Myocyte (in vitro differentiated cells): ENCODE data around the gene FURIN. TPM values are rescaled to one million over a fixed set of nuclear protein-coding genes. Genes with fewer than 3 reads are reported as not detected.
"Not testable (repeated sequence)": the region's sequence is repeated elsewhere in the genome, so short reads cannot be mapped to it uniquely, and the experiment has no call there.

Experiments used
- DNase-seq: peaks from one replicate; pipeline ENCODE4 v3.0.0-alpha.2; 2012; ENCODE audit warnings: low read depth
- total RNA-seq: library from RNA; depleted of rRNA; stranded (reverse); fragments of >200 nt; gene quantifications from 2 replicates; pipeline ENCODE4 v1.2.3, GENCODE V29; 2014

Gene FURIN
- total RNA-seq, 1 donor from 2014 or later = 38.5 TPM

DNA sequence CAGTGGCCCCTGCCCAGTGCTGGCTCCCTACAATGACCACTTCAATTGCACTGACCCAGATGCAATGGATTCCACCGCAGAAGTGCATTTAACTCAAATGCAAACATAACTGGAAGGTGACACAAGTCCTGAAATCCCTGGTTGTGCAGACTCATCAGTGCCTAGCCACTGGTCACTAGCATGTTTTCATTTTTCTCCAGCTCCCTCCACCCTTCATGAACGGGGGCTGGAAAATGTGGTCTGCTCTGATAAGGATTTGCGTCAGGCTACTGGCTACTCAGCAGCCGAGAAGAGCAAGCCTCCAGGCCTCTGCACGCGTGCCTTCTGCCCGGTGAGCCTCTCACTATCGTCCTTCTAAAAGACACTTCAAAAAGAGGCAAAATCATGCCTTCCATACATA lies 27.4 kb upstream of the FURIN start:
- DNase-seq = no peak

DNA sequence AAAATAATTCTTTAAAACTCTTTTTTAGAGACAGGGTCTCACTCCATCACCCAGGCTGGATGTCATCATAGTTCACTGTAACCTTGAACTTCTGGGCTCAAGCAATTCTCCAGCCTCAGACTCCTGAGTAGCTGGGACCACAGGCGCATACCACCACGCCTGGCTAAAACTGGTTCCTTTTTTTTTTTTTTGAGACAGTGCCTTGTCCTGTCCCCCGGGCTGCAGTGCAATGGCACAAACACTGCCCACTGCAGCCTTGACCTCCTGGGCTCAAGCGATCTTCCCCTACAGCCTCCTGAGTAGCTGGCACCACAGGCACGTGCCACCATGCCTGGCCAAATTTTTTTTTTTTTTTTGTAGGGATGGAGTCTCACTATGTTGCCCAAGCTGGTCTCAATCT lies 23.7 kb upstream of the FURIN start:
- DNase-seq = no peak

DNA sequence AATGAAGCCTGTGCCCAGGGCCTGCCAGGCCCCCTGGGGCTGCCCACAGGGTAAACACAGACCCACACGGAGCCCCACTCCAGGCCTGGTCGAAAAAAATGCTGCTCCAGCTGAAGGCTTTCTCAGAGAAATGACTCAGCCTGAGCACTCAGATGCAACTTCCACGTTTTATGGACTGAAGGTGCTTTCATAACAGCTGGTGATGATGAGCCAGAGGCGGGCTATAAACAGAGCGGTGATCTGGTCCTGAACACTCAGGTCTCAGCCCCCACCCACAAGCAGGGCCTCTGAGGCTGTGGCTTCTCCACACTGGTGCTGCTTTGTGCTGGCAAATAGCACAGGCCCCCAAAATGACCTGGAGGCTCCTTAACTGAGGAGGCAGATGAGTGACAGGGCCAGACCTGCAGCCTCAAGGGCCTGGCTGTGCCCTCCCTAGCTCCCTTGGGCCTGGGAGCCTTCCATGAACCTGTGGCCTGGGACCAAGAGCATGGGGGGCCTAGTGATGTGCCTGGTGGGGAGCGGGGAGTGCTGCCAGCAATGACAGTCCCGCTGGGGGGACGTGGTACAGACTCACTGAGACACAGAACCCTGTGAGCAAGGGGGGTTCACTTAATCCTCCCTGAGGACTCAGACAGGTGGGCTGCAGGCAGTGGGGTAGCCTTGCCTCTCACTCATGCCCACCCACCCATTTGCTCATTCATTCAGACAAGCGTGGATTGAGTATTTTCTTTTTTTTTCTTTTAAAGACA lies 23.0 kb upstream of the FURIN start:
- DNase-seq = peak; percentile 89

DNA sequence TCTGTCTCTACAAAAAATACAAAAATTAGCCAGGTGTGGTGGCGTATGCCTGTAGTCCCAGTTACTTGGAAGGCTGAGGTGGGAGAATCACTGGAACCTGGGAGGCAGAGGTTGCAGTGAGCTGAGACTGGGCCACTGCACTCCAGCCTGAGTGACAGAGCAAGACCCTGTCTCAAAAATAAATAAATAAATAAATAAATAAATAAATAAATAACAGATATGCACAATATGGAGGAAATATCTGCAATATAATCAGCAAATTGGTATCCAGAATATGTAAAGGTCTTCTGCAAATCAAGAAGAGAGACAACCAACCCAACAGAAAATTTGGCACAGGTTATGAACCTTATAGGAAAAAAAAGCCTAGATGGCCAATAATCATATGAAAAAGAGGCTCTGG lies 19.0 kb upstream of the FURIN start:
- not testable (repeated sequence) for DNase-seq

DNA sequence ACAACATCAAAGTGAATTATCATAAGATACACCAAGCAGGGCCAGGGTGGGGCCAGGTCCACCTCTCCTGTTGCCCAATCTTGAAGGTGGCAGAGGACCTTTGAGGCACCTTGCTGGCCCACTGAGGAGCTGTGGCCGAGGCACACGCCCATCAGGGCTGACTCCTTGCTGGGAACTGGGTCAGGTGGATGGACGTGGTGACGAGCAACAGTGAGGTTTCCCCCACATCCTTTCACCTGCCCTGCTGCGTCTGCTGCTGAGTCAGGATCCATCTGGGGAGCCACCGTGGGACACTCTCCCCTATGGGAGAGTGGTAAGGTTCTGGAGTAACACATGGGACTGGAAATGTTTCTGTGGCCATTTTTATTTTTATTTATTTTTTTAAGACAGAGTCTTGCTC lies 17.3 kb upstream of the FURIN start:
- no peak for DNase-seq

DNA sequence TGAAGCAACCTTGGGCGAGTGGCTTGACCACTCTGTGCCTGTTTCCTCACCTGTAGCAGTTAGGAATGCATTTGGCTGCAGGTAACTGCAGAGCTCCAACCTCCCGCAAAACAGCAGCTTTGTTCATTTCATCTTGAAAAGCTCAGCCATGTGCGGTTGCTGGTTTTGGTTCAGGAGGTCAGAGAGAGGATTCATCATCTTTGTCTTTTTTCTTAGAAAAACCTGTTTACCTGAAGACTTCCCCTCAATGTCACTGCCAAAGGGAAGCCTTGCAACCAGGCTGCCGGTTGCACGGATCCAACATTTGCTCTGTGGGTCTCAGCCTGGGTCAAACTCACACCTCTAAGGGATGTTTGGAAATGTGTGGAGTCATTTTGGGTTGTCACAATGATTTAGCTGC lies 16.4 kb upstream of the FURIN start:
- no peak for DNase-seq

DNA sequence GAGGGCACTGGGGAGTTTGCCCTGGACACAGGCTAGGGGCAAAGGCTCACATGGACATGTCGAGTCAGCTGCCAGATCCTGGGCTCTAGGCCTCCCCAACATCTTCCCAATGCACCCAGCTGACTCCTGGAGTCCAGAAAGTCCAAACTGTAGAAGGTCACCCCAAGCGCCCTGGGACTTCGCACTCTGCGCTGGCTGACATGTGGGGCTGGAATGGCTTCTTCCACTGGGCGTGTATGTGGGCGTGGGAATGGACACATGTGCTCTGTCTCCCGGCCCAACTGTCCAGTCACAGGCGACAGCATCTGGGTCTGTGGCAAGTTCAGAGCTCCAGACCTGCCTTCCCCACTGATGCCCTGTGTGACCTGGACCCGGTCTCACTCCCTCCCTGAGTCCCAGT lies 13.2 kb upstream of the FURIN start:
- peak; percentile 26 for DNase-seq

DNA sequence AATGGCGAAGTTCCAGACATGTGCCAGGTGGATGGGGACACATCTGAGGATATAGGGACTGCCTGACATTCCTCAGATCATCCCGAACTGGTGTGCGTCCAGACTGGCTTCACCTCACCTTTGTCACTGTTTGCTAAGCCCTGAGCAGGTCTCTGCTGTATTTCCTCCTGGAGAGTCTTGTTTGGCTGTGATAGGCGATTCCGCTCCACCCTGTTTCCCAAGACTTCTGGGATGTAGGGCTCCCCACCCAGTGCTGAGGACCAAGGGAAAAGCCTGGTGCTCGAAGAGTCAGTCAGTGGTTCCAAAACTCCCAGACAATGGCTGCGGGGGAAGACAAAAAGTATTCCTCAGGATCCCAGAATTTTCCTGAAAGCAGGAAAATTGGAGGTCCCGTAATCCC lies 11.1 kb upstream of the FURIN start:
- DNase-seq = no peak

DNA sequence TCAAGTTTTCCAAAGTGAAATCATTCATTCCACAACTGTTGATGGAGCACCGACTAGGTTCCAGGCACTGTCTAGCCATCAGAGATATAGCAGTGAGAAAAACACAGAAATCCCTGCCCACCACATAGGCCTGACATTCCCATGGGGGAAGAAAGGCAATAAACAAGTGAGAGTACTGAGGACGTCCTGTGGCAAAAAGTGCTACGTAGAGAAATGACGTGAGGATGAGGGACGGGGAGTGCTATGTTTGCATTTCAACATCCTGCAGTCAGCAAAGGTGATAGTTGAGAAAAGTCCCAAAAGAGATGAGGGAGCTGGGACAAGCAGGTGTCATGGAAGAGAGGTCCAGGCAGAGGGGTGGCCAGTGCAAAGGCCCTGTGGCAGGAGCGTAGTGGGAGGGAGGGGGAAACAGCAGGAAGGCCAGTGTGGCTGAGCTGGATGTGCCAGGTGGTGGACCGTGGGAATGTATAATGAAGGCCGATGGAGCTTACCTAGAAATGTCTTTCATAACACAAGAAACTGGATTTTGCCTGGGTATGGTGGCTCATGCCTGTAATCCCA lies 10.4 kb upstream of the FURIN start:
- no peak for DNase-seq

DNA sequence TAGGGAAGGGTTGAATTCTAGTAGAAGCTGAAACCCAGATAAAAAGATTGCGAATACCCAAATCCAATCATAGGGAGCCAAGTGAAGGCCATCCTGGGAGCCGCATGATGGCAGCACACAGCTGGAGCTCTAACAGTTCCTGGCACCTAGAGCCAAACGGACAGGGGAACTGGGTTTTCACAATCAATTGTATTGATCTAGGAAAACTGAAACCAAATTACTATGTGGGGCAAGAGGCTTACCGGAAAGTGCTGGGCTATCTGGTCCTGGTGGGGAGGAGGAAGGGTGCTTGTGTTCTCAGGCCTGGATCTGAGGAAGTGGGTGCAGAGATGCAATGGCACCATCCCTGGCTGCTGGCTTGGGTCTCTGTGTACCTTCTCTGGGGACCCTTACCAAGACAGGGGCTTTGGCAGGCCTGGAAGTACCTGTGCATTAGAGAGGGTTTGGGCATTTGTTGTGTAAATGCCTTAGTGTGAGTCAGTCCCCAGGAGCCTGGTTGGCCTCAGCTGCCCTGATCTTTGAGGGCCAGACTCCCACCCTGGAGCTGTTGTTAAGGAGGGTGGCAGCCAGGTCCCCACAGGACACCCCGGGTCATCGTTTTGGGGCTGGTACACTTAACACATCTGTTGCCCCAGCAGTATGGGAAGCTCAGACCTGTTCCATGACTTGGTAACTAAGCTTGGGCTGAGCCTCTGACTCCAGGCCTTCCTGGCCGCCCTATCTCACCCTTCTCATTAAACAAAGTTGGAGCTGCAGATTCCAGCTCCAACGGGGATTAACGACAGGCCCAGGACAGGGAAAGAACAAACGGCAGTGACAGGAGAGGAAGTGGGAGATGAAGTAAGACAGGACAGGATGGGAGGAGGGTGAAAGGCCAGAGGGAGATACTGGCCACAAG lies 8.9 kb upstream of the FURIN start:
- DNase-seq = no peak

DNA sequence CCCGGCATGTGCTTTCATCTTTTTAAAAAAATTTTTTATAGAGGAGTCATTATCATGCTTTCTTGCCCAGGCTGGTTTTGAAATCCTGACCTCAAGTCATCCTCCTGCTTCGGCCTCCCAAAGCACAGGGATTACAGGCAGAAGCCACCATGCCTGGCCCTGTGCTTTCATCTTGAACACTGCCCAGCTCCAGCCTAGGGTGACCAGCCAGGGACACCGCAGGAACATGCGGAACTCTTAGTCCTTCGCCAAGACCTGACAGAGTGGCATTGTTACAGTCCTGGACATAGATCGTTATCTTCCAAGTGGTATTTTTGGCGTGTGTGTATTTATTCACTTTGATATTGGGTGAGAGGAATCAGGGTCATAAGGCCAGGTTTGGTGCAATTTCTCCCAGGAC lies 7.9 kb upstream of the FURIN start:
- no peak for DNase-seq

DNA sequence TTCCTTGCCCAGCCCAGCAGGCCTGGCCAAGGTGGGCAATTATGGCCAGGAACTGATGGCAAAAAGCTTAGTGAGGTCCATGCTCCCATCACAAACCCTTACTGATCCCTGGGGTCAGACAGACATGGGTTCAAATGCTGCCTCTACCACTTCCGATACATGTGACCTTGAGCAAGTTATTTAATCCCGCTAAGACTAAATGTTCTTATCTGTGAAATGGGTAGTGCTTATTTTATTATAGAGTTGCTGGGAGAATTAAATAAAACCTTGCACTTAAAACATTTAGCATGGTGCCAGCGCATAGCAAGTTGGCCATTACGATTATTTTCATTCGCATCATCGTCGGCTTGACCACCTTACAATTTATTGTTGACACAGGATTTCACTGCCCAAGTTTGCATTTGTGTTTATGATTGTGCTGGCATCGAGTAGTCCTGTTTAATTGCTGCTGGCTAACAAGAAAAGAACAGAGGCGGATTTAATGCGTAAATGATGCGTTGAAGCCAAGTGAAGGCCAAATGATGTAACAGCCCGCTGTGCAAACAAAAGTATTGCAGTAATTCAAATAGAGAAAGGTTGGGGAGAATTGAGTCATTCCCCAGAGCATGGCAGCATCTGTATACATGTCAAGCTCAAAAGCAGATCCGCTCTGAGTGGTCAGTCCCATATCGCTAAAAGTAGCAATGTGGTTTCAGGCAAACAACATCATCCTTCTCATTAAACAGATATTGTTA lies 7.3 kb upstream of the FURIN start:
- no peak for DNase-seq

DNA sequence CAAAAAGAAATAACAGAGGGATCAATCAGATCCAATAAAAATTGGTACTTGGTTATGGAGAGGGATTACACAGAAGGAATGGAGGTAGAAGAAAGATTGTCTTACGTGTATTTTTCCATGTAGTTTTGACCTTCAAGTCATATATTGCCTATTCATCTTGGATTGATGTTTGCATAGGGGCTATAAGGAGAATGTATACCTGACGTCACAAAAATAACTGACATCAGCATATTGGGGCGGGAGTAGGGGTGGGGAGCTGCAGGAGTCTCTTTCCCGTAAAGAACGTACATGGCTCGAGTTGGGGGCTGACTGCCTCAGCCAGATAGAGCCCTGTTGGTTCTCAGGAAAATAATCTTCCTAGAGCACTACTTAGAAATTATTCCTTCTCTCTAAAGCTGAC lies 5.9 kb upstream of the FURIN start:
- no peak for DNase-seq

DNA sequence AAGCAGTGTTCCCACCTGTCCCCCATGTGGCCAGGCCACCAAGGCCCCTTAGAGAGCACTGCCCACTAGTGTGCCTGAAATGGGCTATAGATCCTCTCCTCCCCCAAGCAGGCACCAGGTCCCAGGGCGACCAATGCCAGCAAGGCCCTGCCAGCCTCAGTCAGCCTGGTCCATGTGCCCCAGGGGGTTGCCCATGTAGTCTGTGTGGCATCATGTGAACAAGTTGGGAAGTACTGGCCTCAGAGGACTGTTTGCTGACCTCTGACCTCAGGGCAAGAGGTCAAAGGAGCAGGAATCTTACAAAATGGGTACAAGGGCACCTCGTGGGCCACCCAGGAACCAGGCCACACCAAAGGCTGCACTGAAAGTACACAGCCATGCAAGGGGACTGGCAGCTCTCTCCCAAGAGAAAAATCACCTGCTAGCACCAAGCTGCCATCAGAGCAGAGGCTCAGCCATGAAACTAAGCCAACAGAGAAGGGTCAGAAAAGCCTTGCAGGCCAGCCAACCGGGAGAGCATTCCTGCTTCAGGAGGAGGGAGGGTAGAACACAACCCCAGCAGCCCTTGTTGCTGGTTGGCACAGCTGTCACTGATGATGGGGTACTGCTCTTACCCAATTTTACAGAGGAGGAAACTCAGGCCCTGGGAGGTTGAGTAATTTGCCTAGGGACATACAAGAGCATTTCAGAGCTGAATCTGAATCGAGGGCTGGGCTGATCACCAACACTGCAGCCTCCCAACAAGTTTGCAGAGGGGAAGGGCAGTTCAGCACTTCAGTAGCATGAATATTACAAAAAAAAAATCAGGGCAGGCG lies 5.2 kb upstream of the FURIN start:
- DNase-seq = peak; percentile 63

DNA sequence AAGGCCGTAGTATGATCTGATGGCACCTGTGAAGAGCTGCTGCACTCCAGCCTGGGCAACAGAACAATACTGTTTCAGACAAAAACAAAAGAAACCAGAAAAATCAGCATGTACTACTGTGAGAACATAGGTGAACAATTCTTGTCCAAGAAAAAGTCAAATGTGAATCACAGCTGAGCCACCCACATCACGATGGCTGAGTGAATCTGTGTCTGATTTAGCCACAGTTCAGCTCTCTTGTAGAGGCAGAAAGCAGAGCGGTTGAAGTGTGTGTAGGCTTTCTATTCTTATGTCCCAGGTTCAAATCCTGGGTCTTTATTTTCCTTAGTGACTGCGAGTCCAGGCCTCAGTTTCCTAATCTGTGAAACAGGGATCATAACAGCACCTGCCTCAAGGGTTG lies 4.4 kb upstream of the FURIN start:
- DNase-seq = no peak

DNA sequence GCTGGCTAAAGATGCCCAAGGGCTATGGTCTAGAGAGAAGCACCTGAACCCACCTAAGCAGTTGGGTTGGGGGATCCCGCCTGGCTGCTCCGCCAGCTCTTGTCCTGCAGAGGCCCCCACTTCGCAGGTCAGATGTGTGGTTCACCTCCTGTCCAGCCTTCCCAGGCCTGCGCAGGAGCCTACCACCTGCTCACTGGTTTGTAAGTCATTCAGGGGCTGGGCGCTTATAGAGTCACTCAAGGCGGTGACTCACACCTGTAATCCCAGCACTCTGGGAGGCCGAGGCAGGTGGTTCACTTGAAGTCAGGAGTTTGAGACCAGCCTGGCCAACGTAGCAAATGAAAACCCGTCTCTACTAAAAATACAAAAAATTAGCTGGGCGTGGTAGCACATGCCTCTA lies 3.9 kb upstream of the FURIN start:
- DNase-seq = peak; percentile 36

DNA sequence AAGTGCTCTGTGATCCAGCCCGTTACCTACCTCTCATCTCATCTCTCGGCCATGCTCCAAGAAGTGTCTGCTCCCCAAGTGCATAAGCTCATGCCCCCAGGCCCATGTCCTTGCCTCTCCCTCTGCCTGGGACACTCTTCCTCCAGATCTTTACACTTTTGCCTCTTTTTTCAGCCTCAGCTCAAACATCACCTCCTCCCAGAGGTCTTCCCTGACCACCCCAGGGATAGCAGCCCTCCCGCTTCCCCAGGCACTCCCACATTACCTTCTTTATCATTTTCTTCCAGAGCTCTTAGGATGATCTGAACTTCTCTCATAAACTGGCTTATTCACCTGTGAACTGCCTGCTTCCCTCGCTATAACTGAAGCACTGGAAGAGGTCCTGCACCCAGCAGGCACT lies 2.7 kb upstream of the FURIN start:
- DNase-seq = no peak

DNA sequence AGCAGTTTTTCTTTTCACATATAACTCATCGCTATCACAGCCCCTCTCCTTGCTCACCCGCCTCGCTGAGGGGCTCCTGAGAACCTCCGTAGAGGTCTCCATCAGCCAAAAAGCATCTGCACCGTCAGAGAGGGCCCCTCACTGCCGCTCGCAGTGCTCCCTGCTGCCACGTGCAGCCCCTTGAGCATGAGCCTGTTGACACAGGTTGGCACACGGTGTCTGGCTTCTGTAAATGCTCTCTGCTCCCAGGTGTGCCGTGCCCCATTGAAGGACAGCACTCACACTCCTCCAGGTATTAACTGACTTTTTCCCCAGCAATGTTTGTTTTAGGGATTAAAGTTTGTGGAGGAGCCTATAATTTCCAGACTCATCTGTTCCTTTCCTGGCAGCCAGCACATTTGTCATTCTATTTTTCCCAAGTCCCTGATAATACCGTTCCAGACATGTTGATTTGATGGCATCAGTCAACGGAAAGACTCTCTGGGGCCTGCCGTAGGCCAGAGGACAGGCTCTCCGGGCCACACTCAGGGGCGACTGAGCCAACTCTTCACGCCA lies 2.1 kb upstream of the FURIN start:
- DNase-seq = no peak

DNA sequence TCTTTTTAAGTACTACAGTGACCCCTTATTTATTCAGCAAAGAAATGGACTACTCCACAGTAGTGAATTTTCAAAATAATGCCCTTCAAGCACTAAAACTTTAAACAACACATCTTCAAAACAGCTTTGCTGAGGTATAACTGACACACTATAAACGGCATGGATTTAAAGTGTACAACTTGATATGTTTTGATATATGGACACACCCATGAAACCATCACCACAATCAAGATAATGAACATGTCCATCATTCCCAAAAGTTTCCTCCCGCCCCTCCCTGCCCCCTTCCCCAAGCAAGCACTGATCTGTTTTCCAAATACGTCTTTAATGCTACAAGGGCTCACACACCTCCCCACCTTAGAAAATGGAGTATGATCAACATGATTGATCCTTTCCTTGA lies 1.6 kb upstream of the FURIN start:
- no peak for DNase-seq

DNA sequence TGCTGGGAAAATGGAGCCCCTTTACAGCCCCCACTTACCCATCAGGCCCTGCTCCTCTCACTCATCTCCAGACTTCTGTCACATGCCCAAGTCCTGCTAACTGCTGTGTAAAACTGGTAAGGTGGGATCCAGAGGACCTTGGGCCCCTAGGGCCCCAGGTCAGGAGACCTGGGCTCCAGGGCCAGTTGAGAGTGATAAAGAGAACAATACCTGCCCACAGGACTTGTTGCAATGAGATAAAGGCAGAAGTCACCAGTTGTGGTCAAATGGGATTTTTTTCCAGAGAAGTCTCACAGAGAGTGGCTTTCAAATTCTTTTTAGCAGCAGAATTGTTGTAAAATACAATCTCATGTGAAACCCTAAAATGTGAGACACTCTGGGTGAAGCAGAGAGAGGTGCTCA lies 753 bp downstream of the FURIN start:
- no peak for DNase-seq
